Measurements from ENCODE around the gene AMOTL1.

DNA sequence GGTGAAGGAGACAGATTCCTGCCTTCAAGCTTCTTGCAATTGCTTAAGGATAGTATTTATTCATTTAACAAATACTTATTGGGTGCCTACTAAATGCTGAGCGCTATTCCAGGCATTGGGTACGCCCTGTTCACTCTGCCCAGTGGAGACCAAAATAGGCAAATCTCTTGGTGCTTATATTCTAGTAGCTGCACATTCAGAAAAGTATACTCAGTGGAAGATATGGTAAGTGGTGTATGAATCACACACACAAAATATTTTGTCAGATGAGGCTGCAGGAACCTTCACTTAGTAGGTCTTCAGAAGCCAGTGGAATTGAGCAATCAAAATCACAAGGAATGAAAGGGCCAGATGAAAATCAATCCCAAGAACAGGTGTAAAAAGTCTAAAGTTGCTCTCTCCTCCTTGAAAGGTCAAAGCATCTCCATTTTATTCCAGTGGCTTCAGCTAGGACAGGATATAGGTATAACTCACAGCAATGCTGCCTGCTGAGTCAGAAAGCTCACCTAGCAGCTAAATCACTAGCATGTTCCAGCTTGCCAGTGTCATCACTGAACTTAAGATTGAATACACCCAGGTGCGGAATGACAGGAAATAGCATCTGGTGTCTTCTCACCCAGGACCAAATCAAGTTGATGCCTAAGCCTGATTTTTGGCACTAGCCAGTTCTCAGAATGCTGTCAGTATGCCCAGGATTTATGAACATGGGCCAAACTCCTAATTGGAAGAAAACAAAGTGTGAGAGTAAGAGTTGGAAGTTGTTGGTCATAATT lies 83.9 kb downstream of the AMOTL1 start:
- TF ChIP-seq, protein P1, sequence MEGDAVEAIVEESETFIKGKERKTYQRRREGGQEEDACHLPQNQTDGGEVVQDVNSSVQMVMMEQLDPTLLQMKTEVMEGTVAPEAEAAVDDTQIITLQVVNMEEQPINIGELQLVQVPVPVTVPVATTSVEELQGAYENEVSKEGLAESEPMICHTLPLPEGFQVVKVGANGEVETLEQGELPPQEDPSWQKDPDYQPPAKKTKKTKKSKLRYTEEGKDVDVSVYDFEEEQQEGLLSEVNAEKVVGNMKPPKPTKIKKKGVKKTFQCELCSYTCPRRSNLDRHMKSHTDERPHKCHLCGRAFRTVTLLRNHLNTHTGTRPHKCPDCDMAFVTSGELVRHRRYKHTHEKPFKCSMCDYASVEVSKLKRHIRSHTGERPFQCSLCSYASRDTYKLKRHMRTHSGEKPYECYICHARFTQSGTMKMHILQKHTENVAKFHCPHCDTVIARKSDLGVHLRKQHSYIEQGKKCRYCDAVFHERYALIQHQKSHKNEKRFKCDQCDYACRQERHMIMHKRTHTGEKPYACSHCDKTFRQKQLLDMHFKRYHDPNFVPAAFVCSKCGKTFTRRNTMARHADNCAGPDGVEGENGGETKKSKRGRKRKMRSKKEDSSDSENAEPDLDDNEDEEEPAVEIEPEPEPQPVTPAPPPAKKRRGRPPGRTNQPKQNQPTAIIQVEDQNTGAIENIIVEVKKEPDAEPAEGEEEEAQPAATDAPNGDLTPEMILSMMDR (IDR thresholded peaks at IDR 0.05), result no peak
- no peak for TF ChIP-seq POLR2A (IDR thresholded peaks at IDR 0.05)
